Spleen (tissue), 11 donors: ENCODE results near the gene ADGRV1. TPM values are rescaled to one million over a fixed set of nuclear protein-coding genes. Genes with fewer than 3 reads are reported as not detected.

ENCODE experiments used
- DNase-seq: peaks from one replicate; pipeline ENCODE4 v3.0.0-alpha.2; 2020
- H3K27ac ChIP-seq, 8 donors: fragments of 200-600 bp; sonication (generic) in 7 of 8; 1 replicate in 4 of 8; 2 replicates in 4 of 8; pipeline versions ENCODE4 v1.5.0 to v1.8.0; 2016 to 2021; ENCODE audit warnings: inconsistent platforms in 4 of 8, mild to moderate bottlenecking in 4 of 8, moderate library complexity in 1 of 8
- H3K27me3 ChIP-seq, 7 donors: fragments of 200-600 bp; sonication (generic) in 6 of 7; replicated peaks in 1 of 7; 1 replicate in 4 of 7; 2 replicates in 3 of 7; pipeline versions ENCODE4 v1.5.0 to v1.8.0; 2016 to 2021; ENCODE audit warnings: inconsistent platforms in 3 of 7, mild to moderate bottlenecking in 1 of 7
- H3K36me3 ChIP-seq, 6 donors: fragments of 200-600 bp; sonication (generic) in 5 of 6; 1 replicate in 4 of 6; 2 replicates in 2 of 6; pipeline versions ENCODE4 v1.5.0 to v1.8.0; 2016 to 2021; ENCODE audit warnings: inconsistent platforms in 2 of 6
- H3K4me1 ChIP-seq, 6 donors: fragments of 200-600 bp; sonication (generic) in 5 of 6; 1 replicate in 3 of 6; 2 replicates in 3 of 6; pipeline versions ENCODE4 v1.5.0 to v1.8.0; 2016 to 2021; ENCODE audit warnings: inconsistent platforms in 3 of 6
- H3K4me3 ChIP-seq, 8 donors: fragments of 200-600 bp; sonication (generic) in 7 of 8; 1 replicate in 4 of 8; 2 replicates in 4 of 8; pipeline versions ENCODE4 v1.5.0 to v1.8.0; 2016 to 2021; ENCODE audit warnings: inconsistent platforms in 4 of 8, mild to moderate bottlenecking in 4 of 8, moderate library complexity in 2 of 8
- H3K9me3 ChIP-seq, 8 donors: fragments of 200-600 bp; sonication (generic) in 7 of 8; 1 replicate in 4 of 8; 2 replicates in 4 of 8; pipeline versions ENCODE4 v1.5.0 to v1.8.0; 2016 to 2021; ENCODE audit warnings: inconsistent platforms in 4 of 8
- CTCF ChIP-seq, 11 experiments: fragments of 200-600 bp in 7 of 11; fragments of 450-650 bp in 4 of 11; sonication (generic) in 4 of 11; IDR thresholded peaks in 8 of 11; conservative IDR thresholded peaks in 3 of 11; 1 replicate in 7 of 11; 2 replicates in 4 of 11; pipeline versions ENCODE4 v1.4.0 to v1.8.0; 2016 to 2021; ENCODE audit warnings: antibody characterized with exemption in 11 of 11, inconsistent platforms in 4 of 11, mild to moderate bottlenecking in 1 of 11
- POLR2A ChIP-seq, 3 donors: fragments of 450-650 bp; IDR thresholded peaks; one replicate each; pipeline ENCODE4 v1.5.1; 2017; ENCODE audit warnings: antibody characterized with exemption in 3 of 3, mild to moderate bottlenecking in 1 of 3
- POLR2AphosphoS5 ChIP-seq, 3 donors: sonication (generic); formaldehyde crosslinking; IDR thresholded peaks; one replicate each; pipeline ENCODE4 v1.5.1; 2017; ENCODE audit warnings: antibody characterized with exemption in 3 of 3
- WGBS, 5 donors: extraction: QIAGEN DNeasy Blood & Tissue Kit in 3 of 5; methylation state at CpG; one replicate each; pipeline versions ENCODE4 v1.1.5 to v1.1.7; 2013 to 2018; 5-methylcytosine and 5-hydroxymethylcytosine counted together
- intact Hi-C: fragments of 100-400 bp; cut with DNase I; formaldehyde crosslinking; loops from one replicate; pipeline ENCODE4 v1.15.0; 2023; ENCODE audit warnings: low total_unique reads
- polyA plus RNA-seq, 3 donors: library from polyadenylated mRNA; stranded (reverse); fragments of 200-250 nt; gene quantifications; one replicate each; pipeline ENCODE4 v1.2.1, GENCODE V29; 2013
- total RNA-seq, 7 donors: library from RNA; depleted of rRNA in 3 of 7; stranded (reverse); fragments of >200 nt in 3 of 7; fragmentation: NEBNext Ultra II Directional in 4 of 7; extraction: Animal tissue kit (Norgen Biotek cat#: 25700) in 4 of 7; gene quantifications; one replicate each; pipeline versions ENCODE4 v1.1.0 to v1.2.1, GENCODE V29; 2016 to 2021
- donor health status: healthy with polysubstance abuse.
- donor health status: DM: no; HTN: no; CAD: no; lungs with moderate emphysema.
- donor health status: DM: no; HTN: no; CAD: no.
- donor health status: Bipolar disorder and iron deficiency.
- donor health status: healthy.
- donor health status: DM: no; HTN: no; CAD: no.
- donor health status: DM: yes; HTN: yes; CAD: no.

The ADGRV1 gene
- total and polyA plus RNA-seq, 10 donors = 0.08 to 0.69 (median 0.28) TPM; not detected in 3

- DNase-seq = no peak
- Histone ChIP-seq H3K27me3 (no peaks in the 10 kb centered on the region), H3K4me3 (no peak overlapping the region), H3K4me1 (peaks cover 0 to 3% (median 0%) of the 10 kb centered on the region in 6 donors), H3K27ac (no peak overlapping the region), H3K36me3 (no peaks in the 10 kb centered on the region), H3K9me3 (no peaks in the 10 kb centered on the region)
- 67 to 76% (median 73%) methylated on average over 5 of the region's 5 CpGs for WGBS, 5 donors
- intact Hi-C loops = no loop called here
- no peak for TF ChIP-seq CTCF (IDR thresholded peaks at IDR 0.05 in 8 of 11, conservative IDR thresholded peaks at IDR 0.05 in 3 of 11)
- TF ChIP-seq POLR2AphosphoS5 (IDR thresholded peaks at IDR 0.05) = no peak
- no peak for TF ChIP-seq POLR2A (IDR thresholded peaks at IDR 0.05)
These were observed 82.0 kb downstream of the ADGRV1 start for GRCh38 chr5:90640484-90641059.

GRCh38 chr5:90641528-90641927 lies 82.9 kb downstream of the ADGRV1 start:
- Histone ChIP-seq H3K27me3 (no peaks in the 10 kb centered on the region), H3K27ac (no peak overlapping the region), H3K4me3 (no peak overlapping the region), H3K4me1 (peaks cover 0 to 3% (median 0%) of the 10 kb centered on the region in 6 donors), H3K36me3 (no peaks in the 10 kb centered on the region), H3K9me3 (no peaks in the 10 kb centered on the region)
- TF ChIP-seq POLR2AphosphoS5 (IDR thresholded peaks at IDR 0.05) = no peak
- TF ChIP-seq POLR2A (IDR thresholded peaks at IDR 0.05) = no peak
- no peak for TF ChIP-seq CTCF (IDR thresholded peaks at IDR 0.05 in 8 of 11, conservative IDR thresholded peaks at IDR 0.05 in 3 of 11)
- intact Hi-C loops = no loop called here
- no peak for DNase-seq
- 18 to 31% (median 29%) methylated on average over 3 of the region's 3 CpGs for WGBS, 5 donors

- Histone ChIP-seq H3K27me3 (no peaks in the 10 kb centered on the region), H3K27ac (no peak overlapping the region), H3K4me3 (no peak overlapping the region), H3K9me3 (no peaks in the 10 kb centered on the region), H3K4me1 (peaks cover 0 to 3% (median 0%) of the 10 kb centered on the region in 6 donors), H3K36me3 (no peaks in the 10 kb centered on the region)
- DNase-seq = no peak
- intact Hi-C loops = no loop called here
- WGBS, 5 donors = 66 to 85% (median 68%) methylated on average over 4 of the region's 4 CpGs
- TF ChIP-seq POLR2AphosphoS5 (IDR thresholded peaks at IDR 0.05) (no peak), CTCF (IDR thresholded peaks at IDR 0.05 in 8 of 11, conservative IDR thresholded peaks at IDR 0.05 in 3 of 11) (no peak), POLR2A (IDR thresholded peaks at IDR 0.05) (no peak)
These were observed 84.2 kb downstream of the ADGRV1 start for GRCh38 chr5:90642706-90643229.

GRCh38 chr5:90644132-90644531 lies 85.5 kb downstream of the ADGRV1 start:
- Histone ChIP-seq H3K27ac (no peak overlapping the region), H3K27me3 (no peaks in the 10 kb centered on the region), H3K4me1 (peaks cover 0 to 3% (median 0%) of the 10 kb centered on the region in 6 donors), H3K36me3 (no peaks in the 10 kb centered on the region), H3K4me3 (no peak overlapping the region), H3K9me3 (no peaks in the 10 kb centered on the region)
- no peak for DNase-seq
- 23 to 32% (median 25%) methylated on average over 4 of the region's 4 CpGs for WGBS, 5 donors
- intact Hi-C loops = no loop called here
- no peak for TF ChIP-seq POLR2AphosphoS5 (IDR thresholded peaks at IDR 0.05)
- no peak for TF ChIP-seq CTCF (IDR thresholded peaks at IDR 0.05 in 8 of 11, conservative IDR thresholded peaks at IDR 0.05 in 3 of 11)
- TF ChIP-seq POLR2A (IDR thresholded peaks at IDR 0.05) = no peak
